Stimulated activated effector memory CD8-positive, alpha-beta T cell treated with anti-CD3 and anti-CD28 coated beads, Interleukin-12 subunit alpha, Interleukin-12 subunit beta, amount 100 ng/mL, for 72 hours (primary cell): Measurements from ENCODE around the gene VCPKMT.
"Not testable (repeated sequence)": the region's sequence is repeated elsewhere in the genome, so short reads cannot be mapped to it uniquely, and the experiment has no call there.

Experiments used
- ATAC-seq: fragments of 150-1000 bp; cut with Tn5 transposase; 2 replicates; pipeline ENCODE4 v1.10.0; 2021
- DNase-seq, 2 donors: peaks; one replicate each; pipeline ENCODE4 v3.0.0; 2021 to 2022; ENCODE audit warnings: low spot score in 2 of 2
- H3K27ac Mint-ChIP-seq: one replicate; pipeline ENCODE4 v1.8.0; 2022; ENCODE audit warnings: mild to moderate bottlenecking, mixed read lengths
- H3K36me3 Mint-ChIP-seq: one replicate; pipeline ENCODE4 v1.8.0; 2022; ENCODE audit warnings: mild to moderate bottlenecking, mixed read lengths
- H3K4me1 Mint-ChIP-seq: one replicate; pipeline ENCODE4 v1.8.0; 2022; ENCODE audit warnings: mixed read lengths
- H3K4me3 Mint-ChIP-seq: one replicate; pipeline ENCODE4 v1.8.0; 2022; ENCODE audit warnings: mild to moderate bottlenecking, mixed read lengths
- H3K9me3 Mint-ChIP-seq: one replicate; pipeline ENCODE4 v1.8.0; 2022; ENCODE audit warnings: mixed read lengths

The VCPKMT gene

GRCh38 chr14:50084666-50085065 lies 31.7 kb downstream of the VCPKMT start:
- Mint-ChIP-seq H3K36me3 (peaks cover 17% of the 10 kb centered on the region), H3K4me1 (peaks cover 72% of the 10 kb centered on the region), H3K9me3 (no peaks in the 10 kb centered on the region), H3K27ac (peak overlapping the region; percentile 85), H3K4me3 (peak overlapping the region; percentile 58)
- ATAC-seq (no peak), DNase-seq (no peak)

GRCh38 chr14:50083467-50084337 lies 32.7 kb downstream of the VCPKMT start:
- Mint-ChIP-seq H3K4me1 (peaks cover 66% of the 10 kb centered on the region), H3K36me3 (peaks cover 17% of the 10 kb centered on the region), H3K4me3 (peak overlapping the region; percentile 58), H3K27ac (peak overlapping the region; percentile 85), H3K9me3 (no peaks in the 10 kb centered on the region)
- ATAC-seq, result peak; percentile 86
- DNase-seq, result peak; percentile 62 to 92

GRCh38 chr14:50082784-50083466 lies 33.4 kb downstream of the VCPKMT start:
- peaks cover 62% of the 10 kb centered on the region for H3K4me1 Mint-ChIP-seq
- DNase-seq (peak; percentile 72 to 91), ATAC-seq (peak; percentile 83)
- H3K36me3 Mint-ChIP-seq, result peaks cover 17% of the 10 kb centered on the region
- peak overlapping the region; percentile 58 for H3K4me3 Mint-ChIP-seq
- peak overlapping the region; percentile 85 for H3K27ac Mint-ChIP-seq
- H3K9me3 Mint-ChIP-seq, result no peaks in the 10 kb centered on the region

GRCh38 chr14:50082308-50082742 lies 34.0 kb downstream of the VCPKMT start:
- ATAC-seq (peak; percentile 42), DNase-seq (peak in 1 of 2 donors; percentile 74)
- Mint-ChIP-seq H3K36me3 (peaks cover 17% of the 10 kb centered on the region), H3K4me1 (peaks cover 59% of the 10 kb centered on the region), H3K4me3 (peak overlapping the region; percentile 58), H3K9me3 (no peaks in the 10 kb centered on the region), H3K27ac (peak overlapping the region; percentile 85)

GRCh38 chr14:50079103-50079502 lies 37.3 kb downstream of the VCPKMT start:
- not testable (repeated sequence) for H3K4me3 Mint-ChIP-seq, ATAC-seq, H3K36me3 Mint-ChIP-seq, DNase-seq, H3K27ac Mint-ChIP-seq, H3K9me3 Mint-ChIP-seq
- H3K4me1 Mint-ChIP-seq, result peaks cover 48% of the 10 kb centered on the region

- Mint-ChIP-seq H3K4me1 (peaks cover 57% of the 10 kb centered on the region), H3K27ac (peak overlapping the region; percentile 17)
- H3K9me3 Mint-ChIP-seq, ATAC-seq, DNase-seq, H3K4me3 Mint-ChIP-seq, H3K36me3 Mint-ChIP-seq: not testable (repeated sequence)
Observed at GRCh38 chr14:50073663-50074062, 42.7 kb downstream of the VCPKMT start.

- Mint-ChIP-seq H3K4me3 (no peak overlapping the region), H3K27ac (no peak overlapping the region), H3K36me3 (no peaks in the 10 kb centered on the region), H3K4me1 (peaks cover 60% of the 10 kb centered on the region), H3K9me3 (no peaks in the 10 kb centered on the region)
- ATAC-seq (no peak), DNase-seq (no peak)
Observed at GRCh38 chr14:50072395-50072794, 44.0 kb downstream of the VCPKMT start.

GRCh38 chr14:50070840-50071548 lies 45.4 kb downstream of the VCPKMT start:
- no peaks in the 10 kb centered on the region for H3K9me3 Mint-ChIP-seq
- no peak overlapping the region for H3K4me3 Mint-ChIP-seq
- DNase-seq, result no peak
- ATAC-seq, result no peak
- no peaks in the 10 kb centered on the region for H3K36me3 Mint-ChIP-seq
- H3K27ac Mint-ChIP-seq, result peak overlapping the region; percentile 43
- H3K4me1 Mint-ChIP-seq, result peaks cover 64% of the 10 kb centered on the region

- H3K27ac Mint-ChIP-seq, result no peak overlapping the region
- DNase-seq (no peak), ATAC-seq (peak; percentile 76)
- no peaks in the 10 kb centered on the region for H3K36me3 Mint-ChIP-seq
- H3K4me3 Mint-ChIP-seq, result no peak overlapping the region
- no peaks in the 10 kb centered on the region for H3K9me3 Mint-ChIP-seq
- peaks cover 70% of the 10 kb centered on the region for H3K4me1 Mint-ChIP-seq
Observed at GRCh38 chr14:50070230-50070629, 46.1 kb downstream of the VCPKMT start.

GRCh38 chr14:50069325-50069724 lies 47.0 kb downstream of the VCPKMT start:
- H3K4me3 Mint-ChIP-seq, result no peak overlapping the region
- no peaks in the 10 kb centered on the region for H3K36me3 Mint-ChIP-seq
- H3K27ac Mint-ChIP-seq, result no peak overlapping the region
- peaks cover 74% of the 10 kb centered on the region for H3K4me1 Mint-ChIP-seq
- ATAC-seq (no peak), DNase-seq (no peak)
- H3K9me3 Mint-ChIP-seq, result no peaks in the 10 kb centered on the region

GRCh38 chr14:50068496-50068895 lies 47.9 kb downstream of the VCPKMT start:
- no peaks in the 10 kb centered on the region for H3K9me3 Mint-ChIP-seq
- DNase-seq (no peak), ATAC-seq (no peak)
- no peaks in the 10 kb centered on the region for H3K36me3 Mint-ChIP-seq
- peaks cover 82% of the 10 kb centered on the region for H3K4me1 Mint-ChIP-seq
- H3K27ac Mint-ChIP-seq, result no peak overlapping the region
- no peak overlapping the region for H3K4me3 Mint-ChIP-seq

- no peak overlapping the region for H3K27ac Mint-ChIP-seq
- ATAC-seq (no peak), DNase-seq (no peak)
- no peaks in the 10 kb centered on the region for H3K9me3 Mint-ChIP-seq
- H3K36me3 Mint-ChIP-seq, result no peaks in the 10 kb centered on the region
- peaks cover 82% of the 10 kb centered on the region for H3K4me1 Mint-ChIP-seq
- H3K4me3 Mint-ChIP-seq, result no peak overlapping the region
Observed at GRCh38 chr14:50067723-50068495, 48.5 kb downstream of the VCPKMT start.

- ATAC-seq, result no peak
Observed at GRCh38 chr14:50065583-50065982, 50.8 kb downstream of the VCPKMT start.

GRCh38 chr14:50064993-50065392 lies 51.4 kb downstream of the VCPKMT start:
- peaks cover 83% of the 10 kb centered on the region for H3K4me1 Mint-ChIP-seq
- H3K9me3 Mint-ChIP-seq, result no peaks in the 10 kb centered on the region
- peak overlapping the region; percentile 96 for H3K27ac Mint-ChIP-seq
- peak overlapping the region; percentile 83 for H3K4me3 Mint-ChIP-seq
- peak; percentile 83 for ATAC-seq
- peak; percentile 30 to 85 for DNase-seq
- peaks cover 21% of the 10 kb centered on the region for H3K36me3 Mint-ChIP-seq

More at GRCh38 chr14:50065583-50065982, 50.8 kb downstream of the VCPKMT start:
- Mint-ChIP-seq H3K4me3 (peak overlapping the region; percentile 83), H3K27ac (peak overlapping the region; percentile 96), H3K4me1 (peaks cover 83% of the 10 kb centered on the region), H3K9me3 (no peaks in the 10 kb centered on the region), H3K36me3 (peaks cover 19% of the 10 kb centered on the region)
- DNase-seq, result no peak
